WTC11 (cell line): ENCODE data around the gene NAA16. TPM values are rescaled to one million over a fixed set of nuclear protein-coding genes. Genes with fewer than 3 reads are reported as not detected.

ENCODE experiments used
- ATF1 ChIP-seq: sonication (generic); formaldehyde crosslinking; IDR thresholded peaks from 2 replicates; pipeline ENCODE4 v1.8.1; 2023; ENCODE audit warnings: mild to moderate bottlenecking, moderate library complexity, missing genetic modification reagents
- IRF2 ChIP-seq: sonication (generic); formaldehyde crosslinking; IDR thresholded peaks from 2 replicates; pipeline ENCODE4 v1.8.0; 2022; ENCODE audit warnings: low read depth, missing genetic modification reagents, borderline replicate concordance
- TP53 ChIP-seq: sonication (generic); formaldehyde crosslinking; IDR thresholded peaks from 2 replicates; pipeline ENCODE4 v1.8.1; 2023; ENCODE audit warnings: mild to moderate bottlenecking, missing genetic modification reagents
- ZNF425 ChIP-seq: fragments of 250-450 bp; sonication (Bioruptor Pico); conservative IDR thresholded peaks from 2 replicates; pipeline ENCODE4 v1.9.0; 2021; ENCODE audit warnings: mild to moderate bottlenecking
- total RNA-seq: library from RNA; stranded (reverse); gene quantifications from 3 replicates; pipeline ENCODE4 v1.2.3, GENCODE V29; 2021
- TF ChIP-seq, protein P1 (sequence below): sonication (generic); formaldehyde crosslinking; IDR thresholded peaks from 2 replicates; pipeline ENCODE4 v1.8.1; 2023; ENCODE audit warnings: mild to moderate bottlenecking, missing genetic modification reagents, borderline replicate concordance
- TF ChIP-seq, protein P2 (sequence below): sonication (generic); formaldehyde crosslinking; IDR thresholded peaks from 2 replicates; pipeline ENCODE4 v1.8.1; 2023; ENCODE audit warnings: mild to moderate bottlenecking, missing genetic modification reagents

Gene NAA16
- total RNA-seq, 1 experiment from 2014 or later: 32.5 TPM

DNA sequence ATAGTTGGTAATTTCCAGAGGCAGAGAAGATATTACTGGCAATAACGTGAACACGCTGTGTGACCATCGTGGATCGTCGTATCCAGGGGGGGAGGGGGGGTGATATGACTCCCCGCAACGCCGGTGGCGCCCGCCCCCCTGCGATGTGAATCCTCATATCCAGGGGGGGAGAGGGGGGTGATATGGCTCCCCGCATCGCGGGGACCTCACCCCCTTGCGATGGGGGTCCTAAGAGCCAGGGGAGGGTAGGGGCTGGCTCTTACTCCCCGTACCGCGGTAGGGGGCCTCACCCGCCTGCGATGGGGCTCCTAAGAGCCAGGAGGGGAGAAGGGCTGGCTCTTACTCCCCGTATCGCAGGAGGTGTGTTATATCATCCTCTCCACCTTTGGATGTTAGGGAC is 115.0 kb downstream of the NAA16 start (continued):
- no peak for TF ChIP-seq ZNF425 (CRISPR knock-in tag)
- TF ChIP-seq, protein P1, sequence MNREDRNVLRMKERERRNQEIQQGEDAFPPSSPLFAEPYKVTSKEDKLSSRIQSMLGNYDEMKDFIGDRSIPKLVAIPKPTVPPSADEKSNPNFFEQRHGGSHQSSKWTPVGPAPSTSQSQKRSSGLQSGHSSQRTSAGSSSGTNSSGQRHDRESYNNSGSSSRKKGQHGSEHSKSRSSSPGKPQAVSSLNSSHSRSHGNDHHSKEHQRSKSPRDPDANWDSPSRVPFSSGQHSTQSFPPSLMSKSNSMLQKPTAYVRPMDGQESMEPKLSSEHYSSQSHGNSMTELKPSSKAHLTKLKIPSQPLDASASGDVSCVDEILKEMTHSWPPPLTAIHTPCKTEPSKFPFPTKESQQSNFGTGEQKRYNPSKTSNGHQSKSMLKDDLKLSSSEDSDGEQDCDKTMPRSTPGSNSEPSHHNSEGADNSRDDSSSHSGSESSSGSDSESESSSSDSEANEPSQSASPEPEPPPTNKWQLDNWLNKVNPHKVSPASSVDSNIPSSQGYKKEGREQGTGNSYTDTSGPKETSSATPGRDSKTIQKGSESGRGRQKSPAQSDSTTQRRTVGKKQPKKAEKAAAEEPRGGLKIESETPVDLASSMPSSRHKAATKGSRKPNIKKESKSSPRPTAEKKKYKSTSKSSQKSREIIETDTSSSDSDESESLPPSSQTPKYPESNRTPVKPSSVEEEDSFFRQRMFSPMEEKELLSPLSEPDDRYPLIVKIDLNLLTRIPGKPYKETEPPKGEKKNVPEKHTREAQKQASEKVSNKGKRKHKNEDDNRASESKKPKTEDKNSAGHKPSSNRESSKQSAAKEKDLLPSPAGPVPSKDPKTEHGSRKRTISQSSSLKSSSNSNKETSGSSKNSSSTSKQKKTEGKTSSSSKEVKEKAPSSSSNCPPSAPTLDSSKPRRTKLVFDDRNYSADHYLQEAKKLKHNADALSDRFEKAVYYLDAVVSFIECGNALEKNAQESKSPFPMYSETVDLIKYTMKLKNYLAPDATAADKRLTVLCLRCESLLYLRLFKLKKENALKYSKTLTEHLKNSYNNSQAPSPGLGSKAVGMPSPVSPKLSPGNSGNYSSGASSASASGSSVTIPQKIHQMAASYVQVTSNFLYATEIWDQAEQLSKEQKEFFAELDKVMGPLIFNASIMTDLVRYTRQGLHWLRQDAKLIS (CRISPR knock-in tag): no peak
- no peak for TF ChIP-seq IRF2
- TF ChIP-seq TP53 (CRISPR knock-in tag): no peak
- TF ChIP-seq, protein P2, sequence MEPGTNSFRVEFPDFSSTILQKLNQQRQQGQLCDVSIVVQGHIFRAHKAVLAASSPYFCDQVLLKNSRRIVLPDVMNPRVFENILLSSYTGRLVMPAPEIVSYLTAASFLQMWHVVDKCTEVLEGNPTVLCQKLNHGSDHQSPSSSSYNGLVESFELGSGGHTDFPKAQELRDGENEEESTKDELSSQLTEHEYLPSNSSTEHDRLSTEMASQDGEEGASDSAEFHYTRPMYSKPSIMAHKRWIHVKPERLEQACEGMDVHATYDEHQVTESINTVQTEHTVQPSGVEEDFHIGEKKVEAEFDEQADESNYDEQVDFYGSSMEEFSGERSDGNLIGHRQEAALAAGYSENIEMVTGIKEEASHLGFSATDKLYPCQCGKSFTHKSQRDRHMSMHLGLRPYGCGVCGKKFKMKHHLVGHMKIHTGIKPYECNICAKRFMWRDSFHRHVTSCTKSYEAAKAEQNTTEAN (CRISPR knock-in tag): no peak
- no peak for TF ChIP-seq ATF1 (CRISPR knock-in tag)

Other genes with a start within 250 kb of the NAA16 start
- gene WBP4, start 249.8 kb upstream of the NAA16 start, total RNA-seq: 9.6 to 10.5 TPM (median 10.2 TPM) in 3 replicates
- gene KBTBD6, start 178.5 kb upstream of the NAA16 start, total RNA-seq: 9.2 to 10.3 TPM (median 10.2 TPM) in 3 replicates
- 15.7 to 18.9 TPM (median 18.6 TPM) in 3 replicates for gene KBTBD7, start 116.7 kb upstream of the NAA16 start, total RNA-seq
- gene MTRF1, start 47.7 kb upstream of the NAA16 start, total RNA-seq: 12.9 to 16.2 TPM (median 14.9 TPM) in 3 replicates
- gene RGCC, start 146.3 kb downstream of the NAA16 start, total RNA-seq: 0.48 to 1.2 TPM (median 0.69 TPM) in 3 replicates